Breast epithelium (tissue), 4 donors: ENCODE measurements around the gene KLRC3. TPM values are rescaled to one million over a fixed set of nuclear protein-coding genes. Genes with fewer than 3 reads are reported as not detected.
"Not testable (repeated sequence)": the region's sequence is repeated elsewhere in the genome, so short reads cannot be mapped to it uniquely, and the experiment has no call there.

Experiments
- DNase-seq, 2 donors: peaks; one replicate each; pipeline ENCODE4 v3.0.0-alpha.2; 2019; ENCODE audit warnings: low spot score in 2 of 2
- H3K27ac ChIP-seq, 2 donors: fragments of 200-600 bp; sonication (generic) in 1 of 2; one replicate each; pipeline ENCODE4 v1.5.1; 2016 to 2019; ENCODE audit warnings: mild to moderate bottlenecking in 1 of 2
- H3K27me3 ChIP-seq, 2 donors: fragments of 200-600 bp; sonication (generic) in 1 of 2; one replicate each; pipeline versions ENCODE4 v1.5.1 to v1.6.0; 2017 to 2019; ENCODE audit warnings: control low read depth in 1 of 2, mild to moderate bottlenecking in 1 of 2
- H3K36me3 ChIP-seq: fragments of 200-600 bp; one replicate; pipeline ENCODE4 v1.5.1; 2019
- H3K4me1 ChIP-seq, 2 donors: fragments of 200-600 bp; sonication (generic); one replicate each; pipeline ENCODE4 v1.5.1; 2016 to 2019; ENCODE audit warnings: control low read depth in 1 of 2
- H3K4me3 ChIP-seq, 3 donors: fragments of 200-600 bp; sonication (generic); 1 replicate in 2 of 3; 2 replicates in 1 of 3; pipeline ENCODE4 v1.5.1; 2016 to 2019; ENCODE audit warnings: mild to moderate bottlenecking in 3 of 3, moderate library complexity in 2 of 3
- H3K9me3 ChIP-seq, 2 donors: fragments of 200-600 bp; sonication (generic) in 1 of 2; one replicate each; pipeline ENCODE4 v1.5.1; 2016 to 2019; ENCODE audit warnings: control low read depth in 1 of 2
- CTCF ChIP-seq, 3 donors: fragments of 450-650 bp; IDR thresholded peaks; one replicate each; pipeline ENCODE4 v1.5.1; 2016 to 2017; ENCODE audit warnings: antibody characterized with exemption in 3 of 3, mild to moderate bottlenecking in 3 of 3, moderate library complexity in 3 of 3
- POLR2A ChIP-seq: fragments of 450-650 bp; IDR thresholded peaks from one replicate; pipeline ENCODE4 v1.6.1; 2016; ENCODE audit warnings: antibody characterized with exemption, mild to moderate bottlenecking, moderate library complexity
- POLR2AphosphoS5 ChIP-seq, 3 donors: sonication (generic); formaldehyde crosslinking; IDR thresholded peaks; one replicate each; pipeline ENCODE4 v1.6.1; 2017; ENCODE audit warnings: antibody characterized with exemption in 3 of 3
- intact Hi-C: fragments of 100-400 bp; cut with DNase I; formaldehyde crosslinking; loops from one replicate; pipeline ENCODE4 v1.15.1; 2023; ENCODE audit warnings: low total_unique reads
- total RNA-seq, 3 donors: library from RNA; depleted of rRNA; stranded (reverse); fragments of >200 nt; gene quantifications; one replicate each; pipeline ENCODE4 v1.1.0, GENCODE V29; 2016

KLRC3 gene
- total RNA-seq, 3 donors from 2014 or later = not detected

- no peaks in the 10 kb centered on the region for H3K36me3 ChIP-seq
- intact Hi-C loops = no loop called here
- H3K27me3 ChIP-seq = no peaks in the 10 kb centered on the region
- peak overlapping the region in 1 of 2 donors; percentile 69 for H3K27ac ChIP-seq
- no peaks in the 10 kb centered on the region for H3K9me3 ChIP-seq
- peak overlapping the region in 1 of 3 donors; percentile 15 for H3K4me3 ChIP-seq
- peaks cover 0 to 6% of the 10 kb centered on the region in 2 donors for H3K4me1 ChIP-seq
- TF ChIP-seq POLR2A = no peak
- no peak for TF ChIP-seq CTCF (IDR thresholded peaks at IDR 0.05)
- TF ChIP-seq POLR2AphosphoS5 (IDR thresholded peaks at IDR 0.05) = no peak
- DNase-seq = no peak
Measured at GRCh38 chr12:10368206-10369171, 51.9 kb downstream of the KLRC3 start.

- intact Hi-C loops = not testable (repeated sequence)
Measured at GRCh38 chr12:10367714-10368113, 52.7 kb downstream of the KLRC3 start.

GRCh38 chr12:10366875-10367274 is 53.5 kb downstream of the KLRC3 start:
- no peaks in the 10 kb centered on the region for H3K9me3 ChIP-seq
- H3K27ac ChIP-seq = peak overlapping the region; percentile 97
- H3K4me1 ChIP-seq = peaks cover 0 to 6% of the 10 kb centered on the region in 2 donors
- no peaks in the 10 kb centered on the region for H3K36me3 ChIP-seq
- TF ChIP-seq POLR2A (no peak), POLR2AphosphoS5 (IDR thresholded peaks at IDR 0.05) (no peak), CTCF (IDR thresholded peaks at IDR 0.05) (peak in 2 of 3 donors; percentile 16 to 23)
- intact Hi-C loops = no loop called here
- H3K27me3 ChIP-seq = no peaks in the 10 kb centered on the region
- H3K4me3 ChIP-seq = no peak overlapping the region
- DNase-seq = no peak

More at GRCh38 chr12:10367714-10368113, 52.7 kb downstream of the KLRC3 start:
- H3K27me3 ChIP-seq, H3K4me1 ChIP-seq, H3K36me3 ChIP-seq, H3K9me3 ChIP-seq, H3K4me3 ChIP-seq, DNase-seq: not testable (repeated sequence)
- H3K27ac ChIP-seq = peak overlapping the region in 1 of 2 donors; percentile 36

GRCh38 chr12:10365696-10366405 is 54.5 kb downstream of the KLRC3 start:
- H3K27me3 ChIP-seq = no peaks in the 10 kb centered on the region
- no peak for DNase-seq
- peak overlapping the region; percentile 60 to 88 (median 68) for H3K4me3 ChIP-seq
- H3K9me3 ChIP-seq = no peaks in the 10 kb centered on the region
- peak overlapping the region; percentile 97 for H3K27ac ChIP-seq
- peaks cover 0 to 6% of the 10 kb centered on the region in 2 donors for H3K4me1 ChIP-seq
- intact Hi-C loops = no loop called here
- TF ChIP-seq POLR2A = no peak
- no peak for TF ChIP-seq CTCF (IDR thresholded peaks at IDR 0.05)
- no peak for TF ChIP-seq POLR2AphosphoS5 (IDR thresholded peaks at IDR 0.05)
- H3K36me3 ChIP-seq = no peaks in the 10 kb centered on the region

- peak overlapping the region; percentile 97 for H3K27ac ChIP-seq
- intact Hi-C loops = no loop called here
- H3K4me3 ChIP-seq = peak overlapping the region; percentile 60 to 88 (median 68)
- no peaks in the 10 kb centered on the region for H3K9me3 ChIP-seq
- H3K27me3 ChIP-seq = no peaks in the 10 kb centered on the region
- no peaks in the 10 kb centered on the region for H3K36me3 ChIP-seq
- peaks cover 0 to 6% of the 10 kb centered on the region in 2 donors for H3K4me1 ChIP-seq
- DNase-seq = peak in 1 of 2 donors; percentile 60
- TF ChIP-seq POLR2A = no peak
- no peak for TF ChIP-seq CTCF (IDR thresholded peaks at IDR 0.05)
- TF ChIP-seq POLR2AphosphoS5 (IDR thresholded peaks at IDR 0.05) = peak; percentile 0 to 11 (median 3)
Measured at GRCh38 chr12:10364815-10365622, 55.4 kb downstream of the KLRC3 start.
